ENCODE results near the gene DBNDD1. TPM values are rescaled to one million over a fixed set of nuclear protein-coding genes. Genes with fewer than 3 reads are reported as not detected.

Gene DBNDD1
- total and polyA plus RNA-seq, 2 experiments from 2014 or later, result 63.3 to 90.8 TPM

GRCh38 chr16:89981414-89981813 lies 37.8 kb downstream of the DBNDD1 start (continued):
- no peak for TF ChIP-seq ZNF114 (CRISPR knock-in tag; IDR thresholded peaks at IDR 0.05)
- TF ChIP-seq NANOG (IDR thresholded peaks at IDR 0.05; ENCODE audit: borderline replicate concordance), result no peak
- TF ChIP-seq ETS1 (IDR thresholded peaks at IDR 0.05), result no peak
- no peak for TF ChIP-seq EZH2 (IDR thresholded peaks at IDR 0.05; ENCODE audit: low read depth, unreplicated experiment)
- TF ChIP-seq POLR2AphosphoS5 (IDR thresholded peaks at IDR 0.05; ENCODE audit: low read depth), result no peak
- TF ChIP-seq STAT1 (IDR thresholded peaks at IDR 0.05; ENCODE audit: unreplicated experiment), result no peak

GRCh38 chr16:89974870-89975269 lies 44.4 kb downstream of the DBNDD1 start:
- Mint-ChIP-seq H3K36me3 (ENCODE audit: low read depth) (peaks cover 36% of the 10 kb centered on the region), H3K4me3 (no peak overlapping the region), H3K27ac (no peak overlapping the region), H3K4me1 (peaks cover 14% of the 10 kb centered on the region), H3K9me3 (peaks cover 24% of the 10 kb centered on the region), H3K27me3 (ENCODE audit: insufficient read depth, low read depth, poor library complexity) (peaks cover 17% of the 10 kb centered on the region)
- Histone ChIP-seq H3F3A (replicated peaks; ENCODE audit: low read depth) (0 out of 2 replicates have a peak, but pooled peaks cover 7% of the 10 kb centered on the region), H2AFZ (no peak overlapping the region), H3K27ac (ENCODE audit: low read depth) (no peak overlapping the region), H3K36me3 (ENCODE audit: insufficient read depth) (peaks cover 6% of the 10 kb centered on the region; the same call in 1 of the 2 replicates), H3K4me2 (no peak overlapping the region), H4K20me1 (replicated peaks; ENCODE audit: insufficient read depth) (peaks cover 11% of the 10 kb centered on the region; the same call in 1 of the 2 replicates), H3K79me2 (replicated peaks; ENCODE audit: insufficient read depth) (peaks cover 67% of the 10 kb centered on the region), H3K27me3 (ENCODE audit: insufficient read depth) (no peaks in the 10 kb centered on the region), H3K9me2 (ENCODE audit: insufficient read depth) (no peaks in the 10 kb centered on the region), H3K4me1 (ENCODE audit: insufficient read depth) (peaks cover 7% of the 10 kb centered on the region; the same call in 1 of the 2 replicates), H3K4me3 (no peak overlapping the region)
- TF ChIP-seq ETS1 (IDR thresholded peaks at IDR 0.05) (no peak), JUNB (IDR thresholded peaks at IDR 0.05; ENCODE audit: unreplicated experiment) (no peak), POLR2AphosphoS5 (IDR thresholded peaks at IDR 0.05; ENCODE audit: low read depth) (no peak)
- no peak for ATAC-seq
- no peak for DNase-seq (ENCODE audit: low spot score)

- Mint-ChIP-seq H3K27me3 (ENCODE audit: insufficient read depth, low read depth, poor library complexity) (peaks cover 20% of the 10 kb centered on the region), H3K27ac (no peak overlapping the region; the same call in 1 of the 2 replicates), H3K36me3 (ENCODE audit: low read depth) (peaks cover 32% of the 10 kb centered on the region), H3K4me1 (peaks cover 14% of the 10 kb centered on the region), H3K4me3 (peak overlapping the region; percentile 98), H3K9me3 (peaks cover 33% of the 10 kb centered on the region)
- peak overlapping the region; percentile 98 for H3K4me2 ChIP-seq
- peak overlapping the region; percentile 99 for H3K4me3 ChIP-seq
- no peaks in the 10 kb centered on the region for H3K9me2 ChIP-seq (ENCODE audit: insufficient read depth)
- H3K27ac ChIP-seq (ENCODE audit: low read depth), result no peak overlapping the region
- peaks cover 11% of the 10 kb centered on the region; the same call in 1 of the 2 replicates for H4K20me1 ChIP-seq (replicated peaks; ENCODE audit: insufficient read depth)
- peaks cover 67% of the 10 kb centered on the region for H3K79me2 ChIP-seq (replicated peaks; ENCODE audit: insufficient read depth)
- peaks cover 7% of the 10 kb centered on the region; the same call in 1 of the 2 replicates for H3K4me1 ChIP-seq (ENCODE audit: insufficient read depth)
- H2AFZ ChIP-seq, result no peak overlapping the region
- ATAC-seq (no peak), DNase-seq (ENCODE audit: low spot score) (no peak)
- 0 out of 2 replicates have a peak, but pooled peaks cover 7% of the 10 kb centered on the region for H3F3A ChIP-seq (replicated peaks; ENCODE audit: low read depth)
- no peaks in the 10 kb centered on the region for H3K27me3 ChIP-seq (ENCODE audit: insufficient read depth)
- H3K36me3 ChIP-seq (ENCODE audit: insufficient read depth), result no peaks in the 10 kb centered on the region
- TF ChIP-seq ZNF331 (CRISPR knock-in tag; IDR thresholded peaks at IDR 0.05; ENCODE audit: low read depth) (no peak), EZH2phosphoT487 (IDR thresholded peaks at IDR 0.05; ENCODE audit: unreplicated experiment) (no peak), NANOG (IDR thresholded peaks at IDR 0.05; ENCODE audit: borderline replicate concordance) (no peak), POLR2AphosphoS5 (IDR thresholded peaks at IDR 0.05; ENCODE audit: low read depth) (no peak), CREB1 (CRISPR knock-in tag; IDR thresholded peaks at IDR 0.05; ENCODE audit: low read depth) (no peak), CTCF (conservative IDR thresholded peaks at IDR 0.05; ENCODE audit: low read depth in 2 of 2) (no peak), ETS1 (IDR thresholded peaks at IDR 0.05) (no peak), JUNB (IDR thresholded peaks at IDR 0.05; ENCODE audit: unreplicated experiment) (no peak)
These were observed 45.5 kb downstream of the DBNDD1 start for GRCh38 chr16:89973654-89974335.
